SK-N-SH (cell line): ENCODE measurements around the gene HOXC10.

Source experiments
- CTCF ChIP-seq: fragments of 200-600 bp; sonication (generic); IDR thresholded peaks from 2 replicates; pipeline ENCODE4 v1.6.1; 2017; ENCODE audit warnings: antibody characterized with exemption, mild to moderate bottlenecking, moderate library complexity
- NFIC ChIP-seq: IDR thresholded peaks from 2 replicates; pipeline ENCODE4 v1.4.0; 2012; ENCODE audit warnings: borderline replicate concordance
- TAF1 ChIP-seq: IDR thresholded peaks from 2 replicates; pipeline ENCODE4 v1.6.1; 2012; ENCODE audit warnings: low read depth, mild to moderate bottlenecking, low read length, moderate library complexity, borderline replicate concordance
- TCF12 ChIP-seq: IDR thresholded peaks from 2 replicates; pipeline ENCODE4 v1.4.0; 2012

- TF ChIP-seq TCF12 (no peak), CTCF (no peak), TAF1 (no peak), NFIC (no peak)
Observed at GRCh38 chr12:53967421-53967925, 17.5 kb upstream of the HOXC10 start.
